HEK293 (cell line): ENCODE data around the gene CENPS.

Experiments used
- CTCF ChIA-PET: fragments of 350-600 bp; formaldehyde crosslinking; extraction: SDS; loops from one replicate; lab custom pipeline; 2021; ENCODE audit warnings: antibody characterized with exemption; lab: Yijun Ruan, JAX
- POLR2A ChIA-PET: fragments of 300-600 bp; formaldehyde crosslinking; extraction: SDS; loops from one replicate; lab custom pipeline; 2020; ENCODE audit warnings: antibody characterized with exemption, inconsistent platforms; lab: Yijun Ruan, JAX
- H3K27ac ChIP-seq: fragments of 200-500 bp; sonication (Bioruptor generic); 2 replicates; pipeline ENCODE4 v1.5.1; 2014; ENCODE audit warnings: low read depth, low read length, control low read depth, inconsistent platforms; ENCODE audit errors: extremely low read depth
- H3K36me3 ChIP-seq, 2 experiments: fragments of 200-500 bp in 1 of 2; sonication (Bioruptor generic) in 1 of 2; 1 replicate in 1 of 2; 2 replicates in 1 of 2; pipeline ENCODE4 v1.5.1; 2014 to 2017; ENCODE audit warnings: inconsistent platforms in 2 of 2, low read length in 2 of 2; ENCODE audit not compliant: control insufficient read depth in 2 of 2, insufficient read depth in 1 of 2
- H3K4me1 ChIP-seq: fragments of 200-500 bp; sonication (Bioruptor generic); 2 replicates; pipeline ENCODE4 v1.5.1; 2014; ENCODE audit warnings: mild to moderate bottlenecking, low read length, inconsistent platforms; ENCODE audit not compliant: control insufficient read depth, insufficient read depth
- H3K4me3 ChIP-seq: 2 replicates; pipeline ENCODE4 v1.5.1; 2011; ENCODE audit warnings: low read depth, mild to moderate bottlenecking, control low read depth, low read length, moderate library complexity
- H3K9me3 ChIP-seq: fragments of 200-500 bp; sonication (Bioruptor generic); 2 replicates; pipeline ENCODE4 v1.5.1; 2014; ENCODE audit warnings: low read depth, low read length, inconsistent platforms; ENCODE audit not compliant: control insufficient read depth, insufficient read depth
- GLIS1 ChIP-seq: fragments of 450-650 bp; formaldehyde crosslinking; IDR thresholded peaks from 2 replicates; pipeline ENCODE4 v1.5.1; 2016; ENCODE audit warnings: missing biosample characterization, missing genetic modification characterization
- ZBTB21 ChIP-seq: fragments of 450-650 bp; formaldehyde crosslinking; IDR thresholded peaks from 2 replicates; pipeline ENCODE4 v1.5.1; 2017; ENCODE audit warnings: missing biosample characterization, missing genetic modification characterization
- TF ChIP-seq, protein P1 (sequence below): fragments of 450-650 bp; formaldehyde crosslinking; IDR thresholded peaks from 2 replicates; pipeline ENCODE4 v1.5.1; 2017; ENCODE audit warnings: missing biosample characterization, missing genetic modification characterization

CENPS gene

DNA sequence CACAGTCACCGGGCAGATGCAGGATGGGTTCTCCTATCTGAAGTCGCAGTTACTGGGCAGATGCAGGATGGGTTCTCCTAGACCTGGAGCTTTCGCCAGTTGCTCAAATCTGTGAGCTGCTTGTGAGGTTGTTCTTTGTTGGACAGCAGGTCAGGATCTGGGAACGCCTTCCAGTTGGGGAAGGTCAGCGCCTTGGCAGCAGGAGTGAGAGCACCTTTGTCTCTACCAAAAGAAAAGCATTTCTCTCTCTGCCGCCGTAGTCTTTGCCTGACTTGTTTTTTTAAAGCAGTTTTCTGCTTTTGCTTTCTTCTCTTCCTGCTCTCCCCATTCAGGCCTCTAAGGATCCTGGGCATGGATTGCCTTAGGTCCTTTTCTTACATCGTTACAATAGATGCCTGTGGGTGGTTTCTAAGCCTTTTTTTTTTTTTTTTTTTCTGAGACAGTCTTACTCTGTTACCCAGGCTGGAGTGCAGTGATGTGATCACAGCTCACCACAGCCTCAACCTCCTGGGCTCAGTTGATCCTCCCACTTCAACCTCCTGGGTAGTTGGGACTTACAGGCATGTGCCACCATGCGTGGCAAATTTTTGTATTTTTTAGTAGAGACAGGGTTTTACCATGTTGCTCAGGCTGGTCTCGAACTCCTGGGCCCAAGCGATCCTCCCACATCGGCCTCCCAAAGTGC lies 60.2 kb downstream of the CENPS start:
- H3K36me3 ChIP-seq = peaks cover 4 to 7% of the 10 kb centered on the region in 2 experiments; a peak in 2 of 3 replicates
- POLR2A ChIA-PET = no interaction called here
- H3K27ac ChIP-seq = no peak overlapping the region
- H3K9me3 ChIP-seq = no peaks in the 10 kb centered on the region
- no peak overlapping the region for H3K4me3 ChIP-seq
- TF ChIP-seq ZBTB21 (tag by site-specific recombination) (no peak), GLIS1 (tag by site-specific recombination) (peak; percentile 45)
- TF ChIP-seq, protein P1, sequence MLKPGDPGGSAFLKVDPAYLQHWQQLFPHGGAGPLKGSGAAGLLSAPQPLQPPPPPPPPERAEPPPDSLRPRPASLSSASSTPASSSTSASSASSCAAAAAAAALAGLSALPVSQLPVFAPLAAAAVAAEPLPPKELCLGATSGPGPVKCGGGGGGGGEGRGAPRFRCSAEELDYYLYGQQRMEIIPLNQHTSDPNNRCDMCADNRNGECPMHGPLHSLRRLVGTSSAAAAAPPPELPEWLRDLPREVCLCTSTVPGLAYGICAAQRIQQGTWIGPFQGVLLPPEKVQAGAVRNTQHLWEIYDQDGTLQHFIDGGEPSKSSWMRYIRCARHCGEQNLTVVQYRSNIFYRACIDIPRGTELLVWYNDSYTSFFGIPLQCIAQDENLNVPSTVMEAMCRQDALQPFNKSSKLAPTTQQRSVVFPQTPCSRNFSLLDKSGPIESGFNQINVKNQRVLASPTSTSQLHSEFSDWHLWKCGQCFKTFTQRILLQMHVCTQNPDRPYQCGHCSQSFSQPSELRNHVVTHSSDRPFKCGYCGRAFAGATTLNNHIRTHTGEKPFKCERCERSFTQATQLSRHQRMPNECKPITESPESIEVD (tag by site-specific recombination) = no peak
- TF ChIP-seq, all 188 proteins: peak for 1
- peaks cover 3% of the 10 kb centered on the region; the same call in 1 of the 2 replicates for H3K4me1 ChIP-seq
- CTCF ChIA-PET = interaction anchor here (0.6 to 9.8 kb wide), 4 partner anchors 13 to 61 kb away, joined by 4 to 94 read pairs (median 4); partner anchors contain the start of gene CENPS
